GM23338 (cell line): Measurements from ENCODE around the gene MYT1. TPM values are rescaled to one million over a fixed set of nuclear protein-coding genes. Genes with fewer than 3 reads are reported as not detected.

ENCODE experiments used
- ATAC-seq: fragments of 200-7000 bp; cut with Tn5 transposase; 3 replicates; pipeline ENCODE4 v1.9.1; 2020
- DNase-seq: peaks from one replicate; pipeline ENCODE4 v3.0.0-alpha.2; 2015; ENCODE audit warnings: low spot score
- H2AFZ ChIP-seq: fragments of 200-600 bp; sonication (generic); 2 replicates; pipeline ENCODE4 v1.8.0; 2016; ENCODE audit warnings: antibody characterized with exemption, mild to moderate bottlenecking, moderate library complexity
- H3F3A ChIP-seq: fragments of 200-600 bp; sonication (generic); replicated peaks from 2 replicates; pipeline ENCODE4 v1.8.0; 2017; ENCODE audit warnings: antibody characterized with exemption, mixed run types, low read depth
- H3K27ac ChIP-seq: fragments of 200-600 bp; sonication (generic); 2 replicates; pipeline ENCODE4 v1.6.1; 2016; ENCODE audit warnings: low read depth
- H3K27me3 ChIP-seq: fragments of 200-600 bp; sonication (generic); 2 replicates; pipeline ENCODE4 v1.8.0; 2016; ENCODE audit warnings: mild to moderate bottlenecking, mixed run types, moderate library complexity; ENCODE audit not compliant: insufficient read depth
- H3K36me3 ChIP-seq: fragments of 200-600 bp; sonication (generic); 2 replicates; pipeline ENCODE4 v1.8.0; 2016; ENCODE audit warnings: mild to moderate bottlenecking; ENCODE audit not compliant: insufficient read depth
- H3K4me1 ChIP-seq: fragments of 200-600 bp; sonication (generic); 2 replicates; pipeline ENCODE4 v1.8.0; 2016; ENCODE audit warnings: mild to moderate bottlenecking, moderate library complexity; ENCODE audit not compliant: insufficient read depth
- H3K4me2 ChIP-seq: fragments of 200-600 bp; sonication (generic); 2 replicates; pipeline ENCODE4 v1.7.1; 2017; ENCODE audit warnings: mixed run types
- H3K4me3 ChIP-seq: fragments of 200-600 bp; sonication (generic); 2 replicates; pipeline ENCODE4 v1.6.1; 2016; ENCODE audit warnings: mixed run types
- H3K79me2 ChIP-seq: fragments of 200-600 bp; sonication (generic); replicated peaks from 2 replicates; pipeline ENCODE4 v1.8.0; 2017; ENCODE audit warnings: mild to moderate bottlenecking; ENCODE audit not compliant: insufficient read depth
- H3K9me2 ChIP-seq: fragments of 200-600 bp; sonication (generic); 2 replicates; pipeline ENCODE4 v1.8.0; 2017; ENCODE audit not compliant: insufficient read depth
- H4K20me1 ChIP-seq: fragments of 200-600 bp; sonication (generic); replicated peaks from 2 replicates; pipeline ENCODE4 v1.8.0; 2017; ENCODE audit warnings: mild to moderate bottlenecking; ENCODE audit not compliant: insufficient read depth
- H3K27ac Mint-ChIP-seq: 2 replicates; pipeline ENCODE4 v1.8.0; 2020; ENCODE audit warnings: inconsistent platforms, mild to moderate bottlenecking, moderate library complexity, mixed read lengths
- H3K27me3 Mint-ChIP-seq: 3 replicates; pipeline ENCODE4 v1.8.0; 2022; ENCODE audit warnings: low read depth, mild to moderate bottlenecking, moderate library complexity, mixed read lengths, inconsistent platforms; ENCODE audit not compliant: insufficient read depth, poor library complexity
- H3K36me3 Mint-ChIP-seq: 3 replicates; pipeline ENCODE4 v1.8.0; 2021; ENCODE audit warnings: low read depth, mild to moderate bottlenecking, inconsistent platforms, moderate library complexity, mixed read lengths
- H3K4me1 Mint-ChIP-seq: 3 replicates; pipeline ENCODE4 v1.8.0; 2020; ENCODE audit warnings: mild to moderate bottlenecking, inconsistent platforms, mixed read lengths
- H3K4me3 Mint-ChIP-seq: 3 replicates; pipeline ENCODE4 v1.8.0; 2021; ENCODE audit warnings: moderate library complexity, mild to moderate bottlenecking, inconsistent platforms, mixed read lengths
- H3K9me3 Mint-ChIP-seq: 3 replicates; pipeline ENCODE4 v1.8.0; 2020; ENCODE audit warnings: moderate library complexity, mild to moderate bottlenecking, inconsistent platforms, mixed read lengths
- CREB1 ChIP-seq: fragments of 250-450 bp; sonication (Bioruptor Pico); IDR thresholded peaks from 2 replicates; pipeline ENCODE4 v1.5.0; 2020; ENCODE audit warnings: low read depth, mild to moderate bottlenecking, moderate library complexity
- CTCF ChIP-seq, 2 experiments: fragments of 200-600 bp in 1 of 2; sonication (generic) in 1 of 2; conservative IDR thresholded peaks; 2 replicates each; pipeline versions ENCODE4 v1.5.1 to v1.6.1; 2016 to 2017; ENCODE audit warnings: antibody characterized with exemption in 2 of 2, low read depth in 2 of 2, mild to moderate bottlenecking in 2 of 2, moderate library complexity in 1 of 2
- ETS1 ChIP-seq: IDR thresholded peaks from 2 replicates; pipeline ENCODE4 v1.6.1; 2016; ENCODE audit warnings: antibody characterized with exemption
- EZH2 ChIP-seq: fragments of 200-600 bp; sonication (generic); IDR thresholded peaks from one replicate; pipeline ENCODE4 v1.8.0; 2017; ENCODE audit warnings: antibody characterized with exemption, mild to moderate bottlenecking, low read depth; ENCODE audit not compliant: unreplicated experiment
- EZH2phosphoT487 ChIP-seq: fragments of 200-600 bp; sonication (generic); IDR thresholded peaks from one replicate; pipeline ENCODE4 v1.8.1; 2018; ENCODE audit warnings: antibody characterized with exemption; ENCODE audit not compliant: unreplicated experiment
- JUNB ChIP-seq: IDR thresholded peaks from one replicate; pipeline ENCODE4 v1.6.1; 2016; ENCODE audit warnings: antibody characterized with exemption; ENCODE audit not compliant: unreplicated experiment
- NANOG ChIP-seq: IDR thresholded peaks from 2 replicates; pipeline ENCODE4 v1.6.1; 2016; ENCODE audit warnings: antibody characterized with exemption, borderline replicate concordance
- POLR2AphosphoS5 ChIP-seq: IDR thresholded peaks from 2 replicates; pipeline ENCODE4 v1.6.1; 2016; ENCODE audit warnings: antibody characterized with exemption, low read depth
- REST ChIP-seq: IDR thresholded peaks from one replicate; pipeline ENCODE4 v1.6.1; 2018; ENCODE audit warnings: antibody characterized with exemption; ENCODE audit not compliant: unreplicated experiment
- STAT1 ChIP-seq: IDR thresholded peaks from one replicate; pipeline ENCODE4 v1.6.1; 2016; ENCODE audit warnings: antibody characterized with exemption; ENCODE audit not compliant: unreplicated experiment
- ZNF114 ChIP-seq: fragments of 250-450 bp; sonication (Bioruptor Pico); IDR thresholded peaks from 2 replicates; pipeline ENCODE4 v1.5.0; 2020; ENCODE audit warnings: mild to moderate bottlenecking, moderate library complexity
- ZNF331 ChIP-seq: fragments of 250-450 bp; sonication (Bioruptor Pico); IDR thresholded peaks from 2 replicates; pipeline ENCODE4 v1.5.0; 2020; ENCODE audit warnings: low read depth, mild to moderate bottlenecking, moderate library complexity
- ZNF462 ChIP-seq: fragments of 250-450 bp; sonication (Bioruptor Pico); IDR thresholded peaks from 2 replicates; pipeline ENCODE4 v1.5.0; 2020; ENCODE audit warnings: mild to moderate bottlenecking, moderate library complexity
- polyA plus RNA-seq: library from polyadenylated mRNA; unstranded; fragments of >200 nt; fragmentation: Nextera tagmentation; extraction: Ambion mirVana; gene quantifications from 2 replicates; pipeline ENCODE4 v1.2.1, GENCODE V29; 2016
- total RNA-seq: library from RNA; depleted of rRNA; stranded (reverse); fragments of >200 nt; shearing (Covaris generic); gene quantifications from 2 replicates; pipeline ENCODE4 v1.2.3, GENCODE V29; 2014

MYT1 gene
- total and polyA plus RNA-seq, 2 experiments from 2014 or later, result 0.83 to 1.6 TPM

- Histone ChIP-seq H3K9me2 (no peaks in the 10 kb centered on the region), H3K4me1 (no peaks in the 10 kb centered on the region), H3K79me2 (no peaks in the 10 kb centered on the region), H3K27me3 (no peaks in the 10 kb centered on the region), H3K4me2 (no peak overlapping the region), H3K36me3 (peaks cover 7% of the 10 kb centered on the region), H4K20me1 (no peaks in the 10 kb centered on the region), H2AFZ (no peak overlapping the region), H3K4me3 (no peak overlapping the region), H3F3A (peaks cover 10% of the 10 kb centered on the region; the same call in 1 of the 2 replicates), H3K27ac (no peak overlapping the region)
- Mint-ChIP-seq H3K27me3 (peaks cover 14% of the 10 kb centered on the region), H3K4me3 (no peak overlapping the region), H3K27ac (no peak overlapping the region), H3K9me3 (peaks cover 55% of the 10 kb centered on the region), H3K36me3 (peaks cover 33% of the 10 kb centered on the region), H3K4me1 (no peaks in the 10 kb centered on the region)
- ATAC-seq (no peak), DNase-seq (no peak)
- TF ChIP-seq CTCF (conservative IDR thresholded peaks at IDR 0.05; ENCODE audit: low read depth in 2 of 2) (no peak), NANOG (no peak), ETS1 (no peak), CREB1 (no peak), JUNB (no peak), POLR2AphosphoS5 (no peak), REST (no peak), EZH2phosphoT487 (no peak), EZH2 (no peak), ZNF331 (CRISPR knock-in tag) (no peak), ZNF114 (CRISPR knock-in tag) (no peak), STAT1 (no peak), ZNF462 (no peak)
Measured at GRCh38 chr20:64280460-64280843, 116.2 kb downstream of the MYT1 start.
